ENCODE results near the gene MAK. TPM values are rescaled to one million over a fixed set of nuclear protein-coding genes. Genes with fewer than 3 reads are reported as not detected.

MAK gene
- total RNA-seq, 4 donors from 2014 or later = 0.27 TPM; not detected in 3

DNA sequence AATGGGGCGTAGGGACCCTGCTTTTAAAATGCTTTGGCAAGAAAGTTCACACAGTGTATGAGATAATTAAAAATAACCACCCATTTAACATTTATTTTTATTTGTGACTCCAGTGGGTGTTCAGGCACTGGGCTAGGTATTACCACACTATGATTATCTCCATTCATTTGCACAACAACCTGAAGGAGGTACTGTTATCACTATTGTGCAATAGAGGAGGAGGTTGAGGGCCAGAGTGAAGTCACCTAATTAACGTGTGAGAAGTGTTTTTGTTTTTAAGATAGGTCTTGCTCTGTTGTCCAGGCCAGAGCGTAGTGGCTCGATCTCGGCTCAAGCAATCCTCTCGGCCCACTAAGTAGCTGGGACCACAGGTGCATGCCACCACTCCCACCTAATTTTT is 29.2 kb downstream of the MAK start:
- Histone ChIP-seq H3K4me3 (no peak overlapping the region), H3K4me1 (no peaks in the 10 kb centered on the region), H3K9me3 (no peaks in the 10 kb centered on the region), H3K27ac (no peak overlapping the region), H3K27me3 (no peaks in the 10 kb centered on the region), H3K36me3 (no peaks in the 10 kb centered on the region)
- no peak for DNase-seq
- no peak for TF ChIP-seq POLR2A (IDR thresholded peaks at IDR 0.05)
- TF ChIP-seq, protein P1, sequence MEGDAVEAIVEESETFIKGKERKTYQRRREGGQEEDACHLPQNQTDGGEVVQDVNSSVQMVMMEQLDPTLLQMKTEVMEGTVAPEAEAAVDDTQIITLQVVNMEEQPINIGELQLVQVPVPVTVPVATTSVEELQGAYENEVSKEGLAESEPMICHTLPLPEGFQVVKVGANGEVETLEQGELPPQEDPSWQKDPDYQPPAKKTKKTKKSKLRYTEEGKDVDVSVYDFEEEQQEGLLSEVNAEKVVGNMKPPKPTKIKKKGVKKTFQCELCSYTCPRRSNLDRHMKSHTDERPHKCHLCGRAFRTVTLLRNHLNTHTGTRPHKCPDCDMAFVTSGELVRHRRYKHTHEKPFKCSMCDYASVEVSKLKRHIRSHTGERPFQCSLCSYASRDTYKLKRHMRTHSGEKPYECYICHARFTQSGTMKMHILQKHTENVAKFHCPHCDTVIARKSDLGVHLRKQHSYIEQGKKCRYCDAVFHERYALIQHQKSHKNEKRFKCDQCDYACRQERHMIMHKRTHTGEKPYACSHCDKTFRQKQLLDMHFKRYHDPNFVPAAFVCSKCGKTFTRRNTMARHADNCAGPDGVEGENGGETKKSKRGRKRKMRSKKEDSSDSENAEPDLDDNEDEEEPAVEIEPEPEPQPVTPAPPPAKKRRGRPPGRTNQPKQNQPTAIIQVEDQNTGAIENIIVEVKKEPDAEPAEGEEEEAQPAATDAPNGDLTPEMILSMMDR (IDR thresholded peaks at IDR 0.05) = no peak

DNA sequence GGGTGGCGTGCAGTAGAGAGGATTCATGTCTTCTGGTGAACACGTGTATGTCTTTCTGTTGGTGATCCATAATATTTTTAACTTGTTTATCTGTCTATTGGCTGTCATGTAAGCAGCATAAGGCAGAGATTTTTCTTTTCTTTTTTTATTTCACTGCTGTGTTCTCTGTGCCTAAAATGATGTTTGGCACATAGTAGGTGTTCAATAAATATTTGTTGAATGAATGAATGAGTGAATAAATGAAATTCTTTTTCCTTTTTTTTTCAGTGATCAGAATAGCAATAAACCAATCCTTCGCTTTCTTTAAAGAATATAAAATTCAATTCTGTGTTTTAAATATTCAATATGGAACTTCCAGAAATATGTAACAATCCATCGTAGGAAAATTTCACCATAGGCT is 30.0 kb downstream of the MAK start:
- Histone ChIP-seq H3K4me3 (no peak overlapping the region), H3K27ac (no peak overlapping the region), H3K4me1 (no peaks in the 10 kb centered on the region), H3K27me3 (no peaks in the 10 kb centered on the region), H3K9me3 (no peaks in the 10 kb centered on the region), H3K36me3 (no peaks in the 10 kb centered on the region)
- no peak for DNase-seq
- no peak for TF ChIP-seq POLR2A (IDR thresholded peaks at IDR 0.05)
- TF ChIP-seq, protein P1 (IDR thresholded peaks at IDR 0.05) = no peak

DNA sequence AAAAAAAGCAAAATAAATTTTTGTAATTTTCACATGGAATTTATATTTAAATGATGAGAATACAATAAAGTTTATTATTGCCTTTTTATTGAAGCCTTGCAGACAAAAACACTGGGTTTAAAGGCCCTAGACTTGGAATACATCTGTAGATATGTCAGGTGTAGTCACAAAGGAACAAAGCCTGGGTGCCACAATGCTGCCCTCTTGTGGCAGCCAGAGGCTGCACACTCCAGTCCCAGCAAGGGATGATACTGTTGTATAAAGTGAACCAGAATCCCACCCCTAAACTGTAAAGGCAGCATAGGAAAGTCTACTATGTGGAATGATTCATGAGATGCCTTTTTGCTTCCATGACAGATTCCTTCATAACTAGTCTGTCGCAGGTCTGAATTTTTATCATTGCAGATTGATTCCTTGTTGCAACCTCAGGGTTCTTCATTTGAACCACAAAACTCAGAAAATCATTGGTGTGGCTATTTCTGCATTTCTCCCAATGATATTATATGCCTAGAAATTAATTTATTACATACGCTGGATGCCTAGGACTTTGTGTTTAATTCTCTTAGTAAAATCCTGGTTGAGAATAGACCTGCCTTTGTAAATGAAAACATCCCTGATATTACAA is 37.0 kb downstream of the MAK start:
- DNase-seq = peak; percentile 37 to 80 (median 68)
- H3K27ac ChIP-seq = no peak overlapping the region

DNA sequence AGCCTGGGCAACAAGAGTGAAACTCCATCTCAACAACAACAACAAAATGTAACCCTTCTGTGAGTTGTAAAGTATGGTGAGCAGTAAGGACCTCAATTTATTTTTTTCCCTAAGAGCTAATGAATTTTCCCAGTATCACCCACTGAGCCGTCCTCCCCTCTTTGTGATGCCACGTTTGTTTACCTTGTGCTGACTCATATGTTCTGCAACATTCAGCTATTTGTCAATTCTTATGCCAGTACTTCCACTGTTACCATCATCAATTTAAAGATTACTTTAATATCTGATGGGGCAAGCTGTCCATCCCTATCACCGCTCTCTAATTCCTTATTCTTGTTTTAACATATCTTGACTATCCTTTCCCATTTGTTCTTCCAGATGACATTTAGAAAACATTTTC is 37.5 kb downstream of the MAK start:
- H3K36me3 ChIP-seq = no peaks in the 10 kb centered on the region
- no peak for DNase-seq
- TF ChIP-seq, protein P1 (IDR thresholded peaks at IDR 0.05) = no peak
- TF ChIP-seq POLR2A (IDR thresholded peaks at IDR 0.05) = no peak

More for the DNA sequence above, 37.0 kb downstream of the MAK start:
- H3K4me1 ChIP-seq = no peaks in the 10 kb centered on the region
- H3K9me3 ChIP-seq = no peaks in the 10 kb centered on the region
- no peaks in the 10 kb centered on the region for H3K36me3 ChIP-seq
- no peaks in the 10 kb centered on the region for H3K27me3 ChIP-seq
- TF ChIP-seq, protein P1 (IDR thresholded peaks at IDR 0.05) = peak; percentile 76 to 98 (median 88)
- TF ChIP-seq POLR2A (IDR thresholded peaks at IDR 0.05) = no peak
- no peak overlapping the region for H3K4me3 ChIP-seq

DNA sequence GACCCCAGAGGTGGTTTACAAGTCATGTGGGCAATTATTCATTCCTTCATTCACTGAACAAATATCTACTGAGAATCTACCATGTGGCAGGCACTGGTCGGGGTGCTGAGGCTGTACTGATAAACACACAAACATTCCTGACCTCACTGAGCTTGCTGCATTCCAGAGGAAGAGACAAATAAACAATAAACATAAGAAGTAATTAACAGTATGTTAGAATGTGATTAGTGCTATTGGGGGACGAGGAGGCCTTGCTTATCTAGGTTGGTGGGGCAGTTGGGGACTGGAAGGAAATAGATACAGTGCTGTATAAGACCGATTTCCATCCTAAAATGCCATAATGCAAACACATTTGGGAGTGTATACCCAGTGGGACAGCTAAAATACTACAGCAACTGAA is 44.1 kb downstream of the MAK start:
- DNase-seq = no peak
- H3K9me3 ChIP-seq = no peaks in the 10 kb centered on the region
- no peaks in the 10 kb centered on the region for H3K36me3 ChIP-seq
- H3K27ac ChIP-seq = no peak overlapping the region
- no peaks in the 10 kb centered on the region for H3K4me1 ChIP-seq
- TF ChIP-seq, protein P1 (IDR thresholded peaks at IDR 0.05) = no peak
- no peak for TF ChIP-seq POLR2A (IDR thresholded peaks at IDR 0.05)
- H3K4me3 ChIP-seq = no peak overlapping the region
- H3K27me3 ChIP-seq = no peaks in the 10 kb centered on the region

More for the DNA sequence above, 37.5 kb downstream of the MAK start:
- no peak overlapping the region for H3K27ac ChIP-seq
- H3K9me3 ChIP-seq = no peaks in the 10 kb centered on the region
- H3K27me3 ChIP-seq = no peaks in the 10 kb centered on the region
- no peak overlapping the region for H3K4me3 ChIP-seq
- H3K4me1 ChIP-seq = no peaks in the 10 kb centered on the region

DNA sequence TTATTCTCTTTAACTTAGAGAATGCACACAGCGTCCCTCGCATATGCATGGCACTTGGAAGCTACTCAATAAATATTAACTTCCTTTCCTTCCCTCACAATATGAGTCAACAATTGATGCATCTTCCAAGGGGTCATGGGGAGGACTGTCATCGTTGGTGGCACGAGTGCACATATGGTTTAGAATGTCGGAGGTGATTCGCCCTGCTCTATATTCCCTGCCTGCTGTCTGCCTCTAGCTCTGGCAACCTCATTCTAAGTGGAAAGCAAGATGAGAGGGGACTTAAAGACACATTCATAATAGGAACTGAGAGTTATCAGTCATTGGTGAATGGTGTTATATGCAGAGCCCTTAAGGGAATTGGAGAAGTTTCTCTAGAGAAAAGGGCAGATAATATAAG is 44.6 kb downstream of the MAK start:
- H3K27ac ChIP-seq = no peak overlapping the region
- H3K9me3 ChIP-seq = no peaks in the 10 kb centered on the region
- H3K27me3 ChIP-seq = no peaks in the 10 kb centered on the region
- H3K36me3 ChIP-seq = no peaks in the 10 kb centered on the region
- TF ChIP-seq, protein P1 (IDR thresholded peaks at IDR 0.05) = no peak
- TF ChIP-seq POLR2A (IDR thresholded peaks at IDR 0.05) = no peak
- H3K4me3 ChIP-seq = no peak overlapping the region
- no peak for DNase-seq
- no peaks in the 10 kb centered on the region for H3K4me1 ChIP-seq
